AG20443 (cell line): Measurements from ENCODE around the gene STIMATE.
A peak's percentile ranks its signal among the peaks of the same experiment; 100 is the strongest.

Experiments
- DNase-seq: peaks from one replicate; pipeline ENCODE4 v3.0.0; 2012; ENCODE audit warnings: low spot score, mixed read lengths

The STIMATE gene

DNA sequence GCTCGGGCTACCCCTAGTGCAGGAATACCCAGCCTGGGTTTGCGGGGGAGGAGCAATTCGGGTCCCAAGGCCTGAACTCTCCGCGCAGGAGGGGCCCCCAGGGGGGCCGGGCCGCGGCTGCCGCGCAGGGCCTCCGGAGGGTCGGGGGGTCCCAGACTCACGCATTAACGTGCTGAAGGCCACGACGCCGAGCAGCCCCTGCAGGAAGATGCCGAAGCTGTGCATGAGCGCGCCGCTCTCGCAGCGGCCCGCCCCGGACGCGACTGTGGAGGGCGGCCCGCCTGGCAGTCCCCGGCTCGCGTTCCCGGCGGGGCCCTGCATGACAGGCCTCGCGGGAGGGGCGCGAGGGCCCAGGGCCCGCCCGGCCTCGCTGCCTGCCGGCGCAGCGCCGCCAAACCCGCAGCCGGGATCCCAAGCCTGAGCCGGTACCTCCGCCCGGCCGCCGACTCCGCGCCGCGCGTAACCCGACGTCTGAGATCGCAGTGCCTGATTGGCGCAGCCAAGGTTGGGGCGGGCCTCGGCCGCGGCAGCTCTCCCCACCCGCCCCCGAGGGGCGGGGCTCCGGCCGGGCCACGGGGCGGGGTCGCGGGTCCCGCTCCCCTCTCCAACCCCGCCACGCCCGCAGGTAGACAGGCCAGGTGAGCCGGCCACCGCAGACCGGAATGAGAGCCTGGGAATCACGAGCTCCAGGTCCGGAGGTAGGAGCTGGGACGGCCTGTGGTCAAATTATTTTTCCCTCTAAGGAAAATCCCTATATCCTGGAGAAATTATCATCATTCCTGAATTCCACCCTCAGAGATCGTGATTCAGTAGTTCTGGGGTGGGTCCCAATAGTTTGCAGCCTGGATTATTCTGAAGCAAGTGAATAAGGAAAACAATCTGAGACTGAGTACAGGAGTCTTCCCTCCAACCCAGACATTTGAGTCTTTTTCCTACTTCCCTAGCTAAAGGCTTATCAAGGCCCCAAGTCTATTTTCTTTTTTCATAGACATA lies at the start of gene STIMATE:
TSS of gene STIMATE (minus strand) at position 419 of the 993 bp plus-strand sequence. CDS start at position 321, 98 bp downstream.
- DNase-seq, result peak; percentile 98

DNA sequence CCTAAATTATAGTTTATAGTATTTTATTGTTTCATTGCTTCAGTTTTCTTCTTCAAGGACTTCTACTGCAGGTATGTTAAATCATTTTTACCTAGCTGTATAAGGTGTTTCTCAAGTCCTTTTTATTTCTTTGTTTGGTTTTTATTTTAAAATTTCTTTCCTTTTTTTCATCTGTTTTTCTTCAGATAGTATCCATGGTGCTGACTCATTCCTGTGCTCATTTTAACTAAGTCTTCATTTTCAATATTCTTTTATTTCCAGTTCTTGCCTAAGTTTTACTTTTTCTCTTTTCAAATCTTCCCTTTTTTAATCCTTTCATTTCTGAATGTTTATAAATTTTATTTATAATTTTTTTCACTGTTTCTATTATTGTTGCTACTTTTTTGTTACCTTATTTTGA lies 42.3 kb upstream of the STIMATE start:
- no peak for DNase-seq

DNA sequence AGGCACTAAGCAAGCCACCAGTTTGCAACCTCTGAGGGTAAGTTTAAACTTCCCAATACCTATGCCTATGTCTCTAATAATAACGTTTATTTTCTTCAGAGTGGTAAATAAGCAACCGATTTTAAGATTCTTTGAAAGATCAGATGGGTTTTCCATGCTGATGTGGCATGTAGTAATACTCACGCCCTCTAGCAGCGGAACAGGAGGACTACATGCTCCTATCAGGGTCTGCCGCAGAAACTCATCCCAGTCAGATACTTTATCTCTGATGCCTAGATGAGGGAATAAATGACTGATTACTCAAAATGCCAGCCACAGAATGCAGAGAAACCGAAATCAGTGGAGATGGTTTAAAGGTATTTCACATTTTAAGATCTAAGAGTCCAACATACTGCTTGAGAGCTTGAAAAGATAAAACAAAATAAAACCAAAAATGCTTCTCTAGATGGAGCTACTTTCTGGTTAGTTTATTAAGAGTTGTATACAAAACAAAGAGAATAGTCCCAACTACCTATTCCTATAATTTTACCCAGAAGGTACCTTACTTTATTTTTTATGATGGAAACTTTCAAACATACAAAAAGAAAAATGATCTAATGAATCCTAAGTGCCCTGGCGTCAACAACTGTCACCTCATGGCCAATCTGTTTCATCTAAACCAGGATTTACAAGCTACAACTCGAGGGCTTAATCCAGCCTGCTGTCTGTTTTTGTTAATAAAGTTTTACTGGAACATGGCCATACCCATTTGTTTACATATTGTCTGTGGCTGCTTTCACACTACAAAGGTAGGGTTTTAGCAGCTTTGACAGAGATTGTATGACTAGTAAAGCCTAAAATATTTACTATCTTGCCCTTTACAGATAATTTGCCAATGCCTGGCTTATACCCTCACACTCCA lies 37.5 kb upstream of the STIMATE start:
- DNase-seq, result peak; percentile 79

DNA sequence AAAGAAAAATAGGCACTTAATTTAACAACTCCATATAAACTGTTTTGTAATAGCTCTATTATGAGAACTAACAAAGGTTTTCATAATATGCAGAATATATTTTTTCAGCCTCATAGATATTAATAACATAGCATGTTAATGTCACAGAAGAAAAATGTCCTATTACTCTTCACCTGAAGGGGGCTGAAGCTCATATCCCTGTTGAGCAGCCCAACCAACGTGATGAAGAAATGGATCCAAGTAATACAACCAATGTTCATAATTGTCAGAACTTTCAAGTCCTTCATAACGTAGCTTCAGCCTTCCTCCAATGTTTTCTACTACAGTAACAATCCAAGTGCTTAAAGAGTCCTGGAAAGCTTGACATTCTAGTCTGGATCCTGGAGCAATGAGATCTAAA lies 34.5 kb upstream of the STIMATE start:
- DNase-seq, result no peak

DNA sequence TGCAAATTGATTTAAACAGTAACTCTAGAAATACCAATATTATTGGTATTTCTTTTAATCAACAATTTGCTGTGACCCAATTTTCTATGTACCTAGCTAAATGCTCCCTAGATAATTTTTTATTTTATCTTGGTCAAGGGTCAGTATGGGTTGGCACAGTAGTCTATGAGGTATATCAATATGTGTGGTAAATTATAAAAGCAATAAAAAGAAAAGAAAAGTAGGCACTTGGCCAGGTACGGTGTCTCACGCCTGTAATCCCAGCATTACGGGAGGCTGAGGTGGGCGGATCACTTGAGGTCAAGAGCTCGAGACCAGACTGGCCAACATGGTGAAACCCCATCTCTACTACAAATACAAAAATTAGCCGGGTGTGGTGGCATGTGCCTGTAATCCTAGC lies 34.0 kb upstream of the STIMATE start:
- DNase-seq, result no peak

DNA sequence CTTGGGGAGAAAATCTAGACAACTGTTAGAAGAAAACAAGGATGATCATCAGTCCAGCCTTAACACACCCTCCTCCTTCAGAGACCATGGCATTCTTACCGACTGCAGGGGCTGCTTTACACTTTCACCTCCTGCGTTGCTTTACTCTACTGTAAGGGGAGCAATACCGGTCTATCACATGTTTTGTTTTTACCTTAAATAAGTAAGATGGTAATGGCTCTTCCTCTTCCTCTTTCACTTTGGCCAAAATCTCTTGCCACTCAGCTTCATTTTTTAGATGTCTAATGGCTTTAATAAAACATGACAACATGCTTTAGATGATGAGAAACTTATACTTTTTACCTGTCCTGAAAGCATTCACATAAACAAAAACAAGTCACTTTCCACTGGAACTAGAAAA lies 33.4 kb upstream of the STIMATE start:
- no peak for DNase-seq

DNA sequence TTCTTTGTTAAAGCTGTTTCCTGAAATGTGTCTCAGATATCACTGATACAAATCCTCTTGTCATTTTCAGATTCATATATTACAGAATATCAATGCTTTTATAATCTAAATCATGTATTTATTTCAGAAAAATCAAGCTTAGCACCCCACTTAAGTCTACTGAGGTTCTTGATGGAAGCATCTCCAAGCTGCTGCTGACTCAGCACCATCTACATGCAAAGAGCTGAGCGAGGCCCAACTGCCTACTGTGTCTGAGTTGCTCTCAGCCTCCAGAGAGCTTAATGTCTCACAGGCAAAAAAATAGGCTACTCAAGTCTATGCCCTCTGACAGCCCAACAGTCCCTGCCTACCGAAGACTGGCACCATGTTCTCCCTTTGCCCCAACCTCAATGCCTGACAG lies 29.2 kb upstream of the STIMATE start:
- no peak for DNase-seq

DNA sequence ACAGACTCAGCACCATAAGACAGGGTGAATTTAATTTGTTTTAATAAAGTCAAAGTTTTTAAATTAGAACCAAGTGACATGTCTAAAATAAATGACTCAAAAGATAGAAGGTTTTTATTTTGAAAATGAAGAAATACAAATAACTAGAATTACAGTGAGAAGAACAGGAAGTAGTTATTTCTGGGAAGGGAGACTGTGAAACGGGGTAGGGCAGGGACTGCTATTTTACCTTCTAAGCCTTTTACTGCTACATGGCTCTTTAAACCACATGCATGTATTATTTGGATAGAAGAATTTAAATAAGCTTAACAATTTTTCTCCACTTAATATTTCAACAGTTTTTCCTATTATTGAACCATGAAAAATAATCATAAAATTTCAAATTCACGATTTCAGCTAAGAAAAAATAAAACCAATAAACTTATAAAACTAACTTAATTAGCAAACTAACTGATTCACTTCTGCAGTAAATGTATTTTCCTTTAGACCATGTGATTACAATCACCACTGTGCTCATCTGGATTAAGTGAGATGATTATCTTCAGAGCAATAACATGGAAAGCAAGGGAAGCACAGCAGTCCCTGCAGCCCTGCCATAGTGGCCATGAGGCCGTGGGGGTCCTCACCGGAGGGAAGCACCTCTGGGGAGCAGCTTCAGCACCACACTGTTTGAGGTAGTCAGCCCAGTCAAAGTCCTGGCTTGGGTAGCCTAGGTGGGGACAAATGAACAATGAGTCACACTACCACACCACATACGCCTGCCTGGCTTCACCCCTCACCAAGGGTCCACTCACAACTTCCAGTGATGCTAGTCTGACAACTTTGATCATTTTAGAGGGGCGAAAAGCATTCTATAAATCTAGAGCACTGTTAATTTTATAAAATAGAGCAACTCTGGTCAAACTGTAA lies 28.3 kb upstream of the STIMATE start:
- no peak for DNase-seq

DNA sequence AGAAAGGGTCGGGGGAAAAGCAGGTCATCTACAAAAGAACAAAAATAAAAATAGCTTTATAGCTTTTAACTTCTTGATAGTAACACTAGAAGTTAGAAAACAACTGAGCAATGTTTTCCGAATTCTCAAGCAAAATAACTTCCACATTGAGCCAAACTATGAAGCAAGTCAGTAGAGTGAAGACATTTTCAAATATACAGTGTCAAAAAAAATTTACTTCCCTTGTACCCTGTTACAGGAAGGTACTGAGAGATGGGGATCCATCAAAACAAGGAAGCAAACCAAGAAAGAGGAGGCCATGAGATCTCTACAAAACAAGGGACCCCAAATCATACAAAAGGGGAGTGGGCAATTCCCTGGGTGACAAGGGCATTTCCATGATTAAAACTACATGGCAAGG lies 26.6 kb upstream of the STIMATE start:
- no peak for DNase-seq

DNA sequence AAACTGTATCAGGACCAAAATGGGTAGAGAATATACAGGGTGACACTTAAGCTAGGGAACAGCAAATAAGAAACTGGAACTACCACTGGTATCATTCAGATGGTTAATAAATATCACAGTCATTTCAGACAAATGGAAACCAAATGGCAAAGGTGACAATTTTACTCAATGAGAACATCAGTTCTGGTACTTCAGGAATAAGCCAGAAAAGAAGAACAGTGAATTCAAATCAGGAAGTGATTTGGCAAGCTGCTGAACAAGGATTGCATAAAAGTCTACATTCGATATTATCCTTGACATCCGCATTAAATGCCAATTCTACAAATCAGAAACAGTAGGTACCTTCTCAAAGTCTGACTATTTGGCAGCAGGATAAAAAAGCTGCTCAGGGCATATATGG lies 23.5 kb upstream of the STIMATE start:
- DNase-seq, result no peak

DNA sequence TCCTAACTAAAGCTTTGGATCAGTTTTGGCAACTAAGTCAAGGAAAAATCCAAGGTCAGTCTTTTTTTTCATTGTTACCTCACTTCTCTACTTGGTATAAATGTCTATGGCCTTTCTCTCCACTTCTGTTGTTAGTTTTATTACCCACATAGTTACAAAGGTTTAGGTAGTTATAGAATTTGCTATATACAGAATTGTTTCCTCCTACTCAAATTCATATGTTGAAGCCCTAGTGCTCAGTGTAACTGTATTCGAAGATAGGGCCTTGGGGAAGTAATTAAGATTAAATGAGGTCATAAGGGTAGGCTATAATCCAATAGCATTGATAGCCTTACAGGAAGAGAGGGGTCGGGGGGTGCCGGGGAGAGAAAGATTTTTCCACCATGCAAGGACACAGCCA lies 19.7 kb upstream of the STIMATE start:
- DNase-seq, result no peak

DNA sequence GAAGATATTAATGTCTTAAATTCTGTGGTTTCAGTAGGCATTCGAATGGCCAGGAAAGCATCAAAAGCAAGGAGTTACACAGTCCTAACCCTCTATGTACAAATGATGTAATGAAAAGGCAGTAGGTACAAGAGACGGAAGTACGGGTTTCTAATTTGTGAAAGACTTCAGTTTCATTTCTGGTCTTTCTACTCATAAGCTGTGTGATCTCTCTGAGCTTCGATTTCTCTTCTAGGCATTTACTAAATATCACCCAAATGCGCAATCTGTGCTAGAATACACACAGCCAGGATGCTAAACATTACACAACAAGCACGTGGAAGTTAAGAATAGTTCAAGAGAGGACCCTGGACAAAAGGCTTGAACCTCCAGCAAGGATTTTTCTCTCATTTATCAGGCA lies 17.9 kb upstream of the STIMATE start:
- DNase-seq, result no peak

DNA sequence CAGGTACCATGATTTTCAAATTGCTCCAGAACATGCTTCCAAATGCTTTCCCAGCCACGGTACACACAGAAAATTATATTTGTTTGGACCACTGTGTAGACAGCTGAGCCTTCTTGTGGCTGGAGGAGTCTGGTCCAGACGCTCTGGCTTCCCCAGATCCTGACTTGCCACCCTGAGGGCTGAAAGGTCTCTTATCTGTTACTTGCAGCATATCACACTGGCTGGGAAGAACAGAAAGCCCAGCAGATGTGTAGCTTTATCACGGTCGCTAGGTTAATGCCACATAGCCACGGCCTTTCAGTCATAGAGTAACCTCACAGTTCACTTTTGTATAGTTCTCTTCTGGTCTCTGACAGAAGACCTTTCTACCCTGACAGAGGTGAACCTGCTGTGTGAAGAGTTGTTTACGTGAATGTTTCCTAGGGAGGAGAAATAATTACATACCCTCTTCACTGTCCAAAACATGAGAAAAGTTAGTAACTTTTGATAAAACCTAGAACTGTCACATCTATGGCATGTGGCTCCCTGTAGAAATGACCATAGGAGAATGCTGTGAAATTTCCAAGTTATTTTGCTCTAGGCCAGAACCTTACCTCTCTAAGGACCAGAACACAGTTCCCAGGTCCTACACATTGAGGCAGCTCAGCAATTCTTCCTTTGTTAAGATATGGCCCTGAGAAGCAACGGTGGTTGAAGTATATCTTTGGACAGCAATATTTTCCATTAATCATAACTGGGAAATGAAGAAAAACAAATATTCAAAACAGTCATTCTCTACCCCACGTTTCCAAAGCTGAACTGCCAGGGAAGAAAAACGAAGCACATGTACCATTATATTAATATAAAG lies 15.8 kb upstream of the STIMATE start:
- no peak for DNase-seq

DNA sequence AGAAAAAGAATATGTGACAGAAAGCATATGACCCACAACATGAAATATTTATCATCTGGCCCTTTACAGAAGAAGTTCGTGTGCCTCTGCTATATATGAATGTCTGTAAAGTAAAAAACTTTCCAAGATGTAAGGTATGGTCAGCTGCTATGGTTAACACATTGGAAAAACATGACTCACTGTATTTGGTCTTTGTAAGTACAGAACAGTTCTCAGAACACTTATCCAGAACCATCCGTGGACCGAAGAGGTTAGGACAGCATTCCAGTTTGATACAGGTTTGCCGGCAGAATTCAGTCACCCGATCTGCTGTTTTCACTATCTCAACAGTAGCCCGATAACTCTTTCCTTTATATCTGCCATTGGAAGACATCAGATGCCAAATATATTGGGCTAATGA lies 13.5 kb upstream of the STIMATE start:
- no peak for DNase-seq

DNA sequence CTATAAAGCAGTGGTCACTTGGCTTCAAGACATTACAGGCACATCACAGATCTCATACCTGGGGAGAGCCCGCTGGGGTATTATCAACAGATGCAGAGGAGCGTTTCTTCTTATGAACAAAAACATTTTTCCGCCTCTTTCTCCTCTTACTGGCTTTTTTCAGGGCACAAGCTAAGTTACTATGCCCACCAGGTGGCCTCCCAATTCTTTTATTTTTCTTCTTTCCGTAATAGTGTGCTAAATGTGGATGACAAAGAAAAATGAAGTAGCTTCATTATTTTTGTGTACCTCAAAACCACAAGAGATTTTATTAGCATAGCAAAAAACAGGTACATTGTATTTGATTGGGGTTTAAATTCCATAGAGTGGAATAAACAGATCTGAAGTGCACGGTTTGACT lies 10.1 kb upstream of the STIMATE start:
- DNase-seq, result no peak

DNA sequence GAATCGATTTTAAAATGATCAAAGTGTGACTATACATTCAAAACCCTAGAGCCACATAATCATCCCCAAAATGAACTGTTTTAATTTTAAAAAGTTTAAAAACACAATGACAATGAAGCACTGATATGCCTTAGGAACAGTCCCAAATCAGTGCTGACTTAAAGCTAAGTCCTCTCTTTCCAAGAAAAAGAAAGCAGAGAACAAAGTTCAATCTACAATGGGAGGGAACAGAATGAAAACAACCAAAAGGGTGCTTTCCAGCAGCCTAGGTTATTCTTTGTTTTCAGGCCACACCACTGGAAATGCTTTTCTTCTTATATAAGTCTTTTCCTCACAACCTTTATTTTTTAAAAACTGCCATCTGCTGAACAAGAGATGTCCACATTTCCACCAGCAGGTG lies 7.2 kb upstream of the STIMATE start:
- no peak for DNase-seq

DNA sequence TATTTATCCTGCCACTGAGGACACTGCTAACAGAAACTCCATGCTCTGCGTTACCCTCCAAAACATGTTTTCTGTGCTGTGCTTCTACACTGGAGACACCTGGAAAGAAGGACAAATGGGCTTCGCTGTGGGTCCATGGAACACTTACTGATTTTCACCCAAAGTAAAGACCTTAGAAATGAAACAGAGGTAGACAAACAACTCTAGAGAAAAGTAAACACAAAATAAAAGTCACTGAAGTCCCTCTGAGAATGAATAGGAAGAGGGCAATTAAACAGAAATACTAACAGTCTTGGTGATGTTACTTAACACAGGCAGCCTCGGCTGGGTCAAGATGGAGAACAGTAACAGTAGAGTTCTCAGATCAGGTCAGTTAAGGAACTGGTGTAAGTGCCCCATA lies 6.7 kb upstream of the STIMATE start:
- DNase-seq, result no peak

DNA sequence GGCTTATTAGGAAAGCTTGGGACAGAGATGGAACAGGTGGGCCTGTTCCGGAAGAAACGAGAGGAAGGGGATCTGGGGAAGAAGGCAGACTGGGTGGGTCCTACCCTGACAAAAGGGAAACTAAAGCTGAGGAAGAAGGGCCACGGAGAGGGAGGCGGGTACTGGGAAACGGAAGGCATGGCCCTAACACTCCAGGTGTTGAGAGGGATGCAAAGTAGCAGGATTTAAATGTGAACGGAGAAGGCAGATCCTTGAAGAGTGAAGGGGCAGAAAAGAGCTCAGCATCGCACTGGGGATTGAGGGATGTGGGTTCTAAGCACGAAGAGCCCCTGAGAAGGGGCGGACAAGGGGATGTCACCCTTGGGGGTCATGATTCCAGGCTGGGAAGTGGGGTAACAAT lies 735 bp downstream of the STIMATE start:
- no peak for DNase-seq

DNA sequence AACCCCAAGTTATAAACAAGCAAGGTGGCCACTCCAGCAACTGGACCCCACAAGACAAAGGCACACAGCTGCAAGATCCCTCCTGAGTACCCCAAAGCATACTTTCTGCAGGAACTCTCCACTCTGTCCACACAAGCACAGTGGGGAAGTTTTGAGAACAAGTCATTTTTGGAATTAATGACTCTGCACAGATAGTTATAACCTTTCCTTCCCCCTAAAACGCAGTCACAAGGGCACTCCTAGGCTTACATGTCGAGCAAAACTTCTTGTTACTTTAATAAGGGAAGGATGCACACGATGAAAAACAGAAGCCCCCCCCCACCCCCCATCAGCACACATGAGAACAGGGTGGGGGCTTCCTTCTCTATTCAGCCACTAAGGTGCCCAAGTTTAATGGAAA lies 1.2 kb downstream of the STIMATE start:
- no peak for DNase-seq

DNA sequence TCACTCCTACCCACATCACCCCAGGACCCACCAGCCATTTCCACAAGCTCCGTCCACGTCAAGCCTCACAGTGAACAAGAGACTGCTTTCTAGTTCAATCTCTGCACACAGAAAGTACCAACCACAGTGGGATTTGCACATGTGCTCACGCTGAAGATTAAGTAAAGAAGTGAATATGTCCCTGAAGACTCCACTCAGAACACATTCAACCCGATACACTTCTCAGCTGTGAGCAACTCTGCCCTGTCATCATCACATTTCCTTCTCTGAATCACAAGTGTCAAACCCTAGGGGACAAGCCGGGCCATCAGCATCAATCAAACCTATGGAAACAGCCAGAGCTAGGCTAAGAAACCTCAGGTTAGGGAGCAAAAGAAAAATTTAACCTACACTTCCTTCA lies 1.9 kb downstream of the STIMATE start:
- no peak for DNase-seq

DNA sequence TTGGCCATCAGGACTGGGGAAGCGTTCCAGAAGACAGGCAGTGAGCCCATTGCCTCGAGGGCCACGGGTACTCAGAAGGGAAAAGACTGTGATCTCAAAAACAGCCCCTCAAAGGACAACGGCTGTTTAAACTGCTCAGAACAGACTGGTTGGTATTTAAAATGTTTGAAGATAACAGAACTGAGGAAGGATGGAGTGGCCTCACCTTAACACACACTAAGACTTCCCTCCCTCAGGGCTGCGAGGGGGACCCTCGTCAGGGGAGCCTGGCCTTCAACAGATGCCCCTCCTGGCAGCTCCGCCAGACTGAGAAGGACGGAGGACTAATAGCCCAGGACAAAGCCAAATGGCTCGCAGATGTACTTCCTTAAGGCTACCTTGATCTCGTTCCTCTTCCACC lies 2.6 kb downstream of the STIMATE start:
- DNase-seq, result no peak
